ENCODE data around the gene CPTP.
A peak's percentile ranks its signal among the peaks of the same experiment; 100 is the strongest.

Gene CPTP

DNA sequence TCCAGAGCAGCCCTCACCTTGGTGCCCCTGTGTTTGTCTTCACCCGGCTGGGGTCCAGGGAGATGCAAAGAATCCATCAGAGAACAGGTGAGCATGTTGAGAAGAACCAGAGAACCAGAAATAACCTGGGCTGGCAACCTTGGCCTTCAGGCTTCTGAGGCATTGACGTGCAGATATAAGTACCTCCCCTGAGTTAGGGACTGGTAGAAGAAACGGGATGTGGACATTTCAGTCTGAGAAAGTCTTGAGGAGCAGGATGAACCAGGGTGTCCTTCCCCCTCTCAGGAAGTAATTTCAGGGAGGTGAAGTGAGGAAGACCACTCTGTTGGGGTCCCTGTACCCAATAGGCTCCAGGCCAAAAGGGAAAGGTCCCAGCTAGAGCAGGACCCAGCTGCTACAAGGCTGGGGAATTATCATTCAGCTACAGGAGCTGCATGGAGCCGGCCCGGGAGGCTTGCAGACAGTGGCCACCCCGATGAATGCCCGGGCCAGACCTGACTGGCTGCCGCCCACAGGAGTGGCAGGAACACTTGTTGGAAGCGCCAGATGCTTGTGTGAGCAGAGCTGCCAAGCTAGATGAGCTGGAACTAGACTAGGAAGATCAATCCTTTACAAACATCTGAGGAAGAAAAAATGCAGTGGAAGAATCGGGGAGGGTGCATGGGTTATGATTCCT lies 52.1 kb downstream of the CPTP start:
- no peak for TF ChIP-seq EZH2phosphoT487 (conservative IDR thresholded peaks at IDR 0.05; ENCODE audit: low read length)
- TF ChIP-seq, protein P1, sequence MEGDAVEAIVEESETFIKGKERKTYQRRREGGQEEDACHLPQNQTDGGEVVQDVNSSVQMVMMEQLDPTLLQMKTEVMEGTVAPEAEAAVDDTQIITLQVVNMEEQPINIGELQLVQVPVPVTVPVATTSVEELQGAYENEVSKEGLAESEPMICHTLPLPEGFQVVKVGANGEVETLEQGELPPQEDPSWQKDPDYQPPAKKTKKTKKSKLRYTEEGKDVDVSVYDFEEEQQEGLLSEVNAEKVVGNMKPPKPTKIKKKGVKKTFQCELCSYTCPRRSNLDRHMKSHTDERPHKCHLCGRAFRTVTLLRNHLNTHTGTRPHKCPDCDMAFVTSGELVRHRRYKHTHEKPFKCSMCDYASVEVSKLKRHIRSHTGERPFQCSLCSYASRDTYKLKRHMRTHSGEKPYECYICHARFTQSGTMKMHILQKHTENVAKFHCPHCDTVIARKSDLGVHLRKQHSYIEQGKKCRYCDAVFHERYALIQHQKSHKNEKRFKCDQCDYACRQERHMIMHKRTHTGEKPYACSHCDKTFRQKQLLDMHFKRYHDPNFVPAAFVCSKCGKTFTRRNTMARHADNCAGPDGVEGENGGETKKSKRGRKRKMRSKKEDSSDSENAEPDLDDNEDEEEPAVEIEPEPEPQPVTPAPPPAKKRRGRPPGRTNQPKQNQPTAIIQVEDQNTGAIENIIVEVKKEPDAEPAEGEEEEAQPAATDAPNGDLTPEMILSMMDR (IDR thresholded peaks at IDR 0.05; ENCODE audit: insufficient read depth, low read length, poor library complexity, severe bottlenecking): no peak
- no peak overlapping the region for H2AFZ ChIP-seq (ENCODE audit: low read depth, low read length, severe bottlenecking)
- peaks cover 21% of the 10 kb centered on the region for H3K79me2 ChIP-seq (ENCODE audit: insufficient read depth, low read length)
- peak overlapping the region; percentile 99 for H3K9ac ChIP-seq (ENCODE audit: low read length)
- peak overlapping the region; percentile 63 for H3K27ac ChIP-seq (ENCODE audit: low read depth, low read length)
- no peaks in the 10 kb centered on the region for H4K20me1 ChIP-seq (ENCODE audit: low read depth, low read length)
- no peaks in the 10 kb centered on the region for H3K9me3 ChIP-seq (ENCODE audit: insufficient read depth, low read length)
- H3K4me3 ChIP-seq (ENCODE audit: insufficient read depth, low read length, poor library complexity, severe bottlenecking): no peak overlapping the region
- no peaks in the 10 kb centered on the region for H3K9me2 ChIP-seq (replicated peaks; ENCODE audit: insufficient read depth, low read length)
- H3F3A ChIP-seq (ENCODE audit: insufficient read depth): peaks cover 19% of the 10 kb centered on the region
- no peaks in the 10 kb centered on the region for H3K36me3 ChIP-seq (ENCODE audit: low read length)
- H3K4me2 ChIP-seq (ENCODE audit: low read depth, low read length, poor library complexity, severe bottlenecking): peak overlapping the region; percentile 90
- no peaks in the 10 kb centered on the region for H3K27me3 ChIP-seq (ENCODE audit: low read length)

DNA sequence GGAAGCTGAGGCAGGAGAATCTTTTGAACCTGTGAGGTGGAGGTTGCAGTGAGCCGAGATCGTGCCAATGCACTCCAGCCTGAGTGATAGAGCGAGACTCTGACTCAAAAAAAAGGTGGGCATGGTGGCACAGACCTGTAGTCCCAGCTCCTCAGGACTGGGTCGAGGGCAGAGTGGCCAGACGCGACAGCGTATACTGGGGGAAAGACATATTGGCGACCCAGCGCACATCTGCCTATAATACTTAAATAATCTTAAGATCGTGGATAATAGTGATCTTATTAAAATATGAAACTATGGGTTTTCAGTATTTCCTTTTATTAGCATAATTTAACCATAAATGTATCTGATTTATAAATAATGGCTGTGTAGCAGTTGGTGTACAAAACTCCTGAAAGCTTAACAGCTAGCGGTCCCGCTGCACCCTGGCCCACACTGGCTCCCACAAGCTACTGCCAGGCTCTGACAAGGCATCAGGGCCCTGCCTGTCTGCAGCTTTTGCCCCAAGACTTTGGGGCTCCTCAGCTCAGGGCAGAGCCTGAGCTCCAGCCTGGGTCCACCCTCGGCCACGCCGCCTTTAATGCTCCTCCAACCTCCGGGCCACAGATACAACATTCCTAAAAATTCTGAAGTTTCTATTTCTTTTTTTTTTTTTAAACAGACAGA lies 53.1 kb downstream of the CPTP start:
- Histone ChIP-seq H3K9me3 (ENCODE audit: insufficient read depth, low read length) (no peaks in the 10 kb centered on the region), H3K9me2 (replicated peaks; ENCODE audit: insufficient read depth, low read length) (no peaks in the 10 kb centered on the region), H3K4me2 (ENCODE audit: low read depth, low read length, poor library complexity, severe bottlenecking) (no peak overlapping the region), H3K9ac (ENCODE audit: low read length) (no peak overlapping the region), H2AFZ (ENCODE audit: low read depth, low read length, severe bottlenecking) (no peak overlapping the region), H3K36me3 (ENCODE audit: low read length) (no peaks in the 10 kb centered on the region), H4K20me1 (ENCODE audit: low read depth, low read length) (no peaks in the 10 kb centered on the region), H3K79me2 (ENCODE audit: insufficient read depth, low read length) (peaks cover 31% of the 10 kb centered on the region), H3K27me3 (ENCODE audit: low read length) (no peaks in the 10 kb centered on the region), H3F3A (ENCODE audit: insufficient read depth) (peaks cover 19% of the 10 kb centered on the region), H3K27ac (ENCODE audit: low read depth, low read length) (no peak overlapping the region), H3K4me3 (ENCODE audit: insufficient read depth, low read length, poor library complexity, severe bottlenecking) (no peak overlapping the region)
- TF ChIP-seq, protein P1 (IDR thresholded peaks at IDR 0.05; ENCODE audit: insufficient read depth, low read length, poor library complexity, severe bottlenecking): no peak
